Measurements from ENCODE around the gene ITGAE. TPM values are rescaled to one million over a fixed set of nuclear protein-coding genes. Genes with fewer than 3 reads are reported as not detected.

ITGAE gene
- total RNA-seq, 1 donor from 2014 or later = 15.8 TPM

DNA sequence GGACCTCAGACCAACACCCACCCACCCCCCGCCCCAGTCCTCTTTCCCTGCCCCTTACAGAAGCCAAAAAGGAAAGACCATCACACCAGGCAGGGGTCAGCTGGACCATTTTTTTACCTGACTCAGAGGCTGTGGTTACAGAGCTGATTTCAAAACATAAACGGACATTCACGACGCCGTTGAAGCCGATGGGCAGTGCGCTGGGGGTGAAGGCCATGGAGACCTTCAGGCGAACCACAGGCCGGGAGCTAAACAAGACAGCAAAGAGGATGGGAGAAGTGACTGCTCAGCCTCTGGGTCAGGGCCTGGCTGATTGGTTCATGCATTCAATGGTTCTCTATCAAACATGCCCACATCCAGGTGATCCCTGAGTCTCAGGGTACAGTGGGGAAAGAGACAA lies 53.2 kb downstream of the ITGAE start:
- TF ChIP-seq CTCF (IDR thresholded peaks at IDR 0.05) = no peak
- intact Hi-C loops (cut with DNase I) = no loop called here
- no peaks in the 10 kb centered on the region for H3K27me3 ChIP-seq

DNA sequence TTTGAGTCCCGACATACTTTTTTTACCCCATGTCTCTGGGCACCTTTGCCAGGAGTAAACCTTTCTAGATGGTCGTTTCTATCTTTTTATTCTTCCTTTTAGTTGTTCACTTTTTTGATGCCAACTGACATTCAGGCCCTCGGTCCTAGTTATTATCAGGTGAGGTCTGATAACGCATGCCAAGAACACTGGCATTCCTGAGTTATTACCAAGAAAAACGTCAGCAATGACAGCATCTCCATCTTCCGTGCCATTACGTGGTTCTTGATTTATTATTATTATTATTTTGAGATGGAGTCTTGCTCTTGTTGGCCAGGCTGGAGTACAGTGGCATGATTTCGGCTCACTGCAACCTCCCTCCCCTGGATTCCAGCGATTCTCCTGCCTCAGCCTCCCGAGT lies 55.9 kb downstream of the ITGAE start:
- intact Hi-C loops (cut with DNase I) = no loop called here
- no peak overlapping the region for H3K4me3 ChIP-seq
- no peaks in the 10 kb centered on the region for H3K4me1 ChIP-seq
- no peaks in the 10 kb centered on the region for H3K9me3 ChIP-seq
- no peaks in the 10 kb centered on the region for H3K27me3 ChIP-seq
- no peak for DNase-seq (ENCODE audit: low spot score in 2 of 2)
- no peaks in the 10 kb centered on the region for H3K36me3 ChIP-seq
- TF ChIP-seq CTCF (IDR thresholded peaks at IDR 0.05) = no peak
- no peak overlapping the region for H3K27ac ChIP-seq

More for the DNA sequence above, 53.2 kb downstream of the ITGAE start:
- Histone ChIP-seq H3K9me3 (no peaks in the 10 kb centered on the region), H3K4me1 (no peaks in the 10 kb centered on the region), H3K27ac (no peak overlapping the region), H3K36me3 (no peaks in the 10 kb centered on the region), H3K4me3 (no peak overlapping the region)
- DNase-seq (ENCODE audit: low spot score in 2 of 2) = no peak

- no peaks in the 10 kb centered on the region for H3K27me3 ChIP-seq
- no peak for DNase-seq (ENCODE audit: low spot score in 2 of 2)
- TF ChIP-seq CTCF (IDR thresholded peaks at IDR 0.05) = no peak
- H3K27ac ChIP-seq = no peak overlapping the region
- H3K4me3 ChIP-seq = no peak overlapping the region
- no peaks in the 10 kb centered on the region for H3K9me3 ChIP-seq
- H3K4me1 ChIP-seq = no peaks in the 10 kb centered on the region
- intact Hi-C loops (cut with DNase I) = no loop called here
- no peaks in the 10 kb centered on the region for H3K36me3 ChIP-seq
Observed at GRCh38 chr17:3744014-3744413, 57.0 kb downstream of the ITGAE start.

DNA sequence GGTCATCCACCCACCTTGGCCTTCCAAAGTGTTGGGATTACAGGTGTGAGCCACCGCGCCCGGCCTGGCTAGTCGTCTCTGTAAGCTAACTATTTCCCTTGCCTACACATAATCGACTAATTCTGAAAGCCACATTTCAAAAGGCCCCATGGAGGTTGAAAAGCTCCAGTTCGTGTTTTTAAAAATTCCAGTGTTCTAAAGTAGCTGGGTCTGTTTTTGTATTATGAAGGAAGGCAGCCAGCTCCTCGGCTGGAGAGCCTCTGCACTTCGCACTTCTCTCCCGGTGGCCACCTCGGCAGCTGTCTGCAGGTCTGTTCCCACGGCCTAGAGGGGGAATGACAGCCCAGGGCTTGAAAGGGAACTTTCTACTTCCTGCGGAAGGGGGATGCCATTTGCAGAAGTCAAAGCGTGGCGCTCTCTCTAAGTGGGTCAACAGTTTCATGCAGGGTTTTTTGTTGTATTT lies 60.3 kb downstream of the ITGAE start:
- Histone ChIP-seq H3K9me3 (no peaks in the 10 kb centered on the region), H3K4me1 (no peaks in the 10 kb centered on the region), H3K27me3 (no peaks in the 10 kb centered on the region), H3K27ac (no peak overlapping the region), H3K4me3 (no peak overlapping the region), H3K36me3 (no peaks in the 10 kb centered on the region)
- DNase-seq (ENCODE audit: low spot score in 2 of 2) = no peak
- TF ChIP-seq CTCF (IDR thresholded peaks at IDR 0.05) = no peak
- intact Hi-C loops (cut with DNase I) = no loop called here

- no peaks in the 10 kb centered on the region for H3K4me1 ChIP-seq
- intact Hi-C loops (cut with DNase I) = loop anchor here (5.0 kb wide), 2 partner anchors 88 to 108 kb away; partner anchors contain the start of gene NCBP3
- no peaks in the 10 kb centered on the region for H3K9me3 ChIP-seq
- no peak overlapping the region for H3K4me3 ChIP-seq
- no peaks in the 10 kb centered on the region for H3K27me3 ChIP-seq
- TF ChIP-seq CTCF (IDR thresholded peaks at IDR 0.05) = no peak
- no peaks in the 10 kb centered on the region for H3K36me3 ChIP-seq
- DNase-seq (ENCODE audit: low spot score in 2 of 2) = no peak
- no peak overlapping the region for H3K27ac ChIP-seq
Observed at GRCh38 chr17:3739422-3740124, 61.4 kb downstream of the ITGAE start.
